Measurements from ENCODE around the gene AMOTL1. TPM values are rescaled to one million over a fixed set of nuclear protein-coding genes. Genes with fewer than 3 reads are reported as not detected.

Gene AMOTL1
- total RNA-seq, 6 experiments from 2014 or later = 7.4 to 43.8 (median 17.3) TPM

GRCh38 chr11:94814272-94814976, 46.3 kb downstream of the AMOTL1 start:
- Histone ChIP-seq H3K9me3 (no peaks in the 10 kb centered on the region), H3K36me3 (peaks cover 0 to 5% (median 0%) of the 10 kb centered on the region in 4 donors), H3K27me3 (no peaks in the 10 kb centered on the region), H3K4me3 (no peak overlapping the region), H3K4me1 (peaks cover 0 to 20% (median 14%) of the 10 kb centered on the region in 4 donors), H3K27ac (peak overlapping the region; percentile 29 to 68 (median 46))
- DNase-seq (no peak), ATAC-seq (peak; percentile 89 to 94 (median 92))
- TF ChIP-seq CTCF (IDR thresholded peaks at IDR 0.05) = no peak
- WGBS (ENCODE audit: insufficient coverage, low coverage, low lambda C conversion rate, missing lambda C conversion rate) = 14% methylated on average over 7 of the region's 7 CpGs
- intact Hi-C loops (cut with DNase I) = no loop called here

- Histone ChIP-seq H3K9me3 (no peaks in the 10 kb centered on the region), H3K4me3 (no peak overlapping the region), H3K4me1 (peaks cover 0 to 20% (median 14%) of the 10 kb centered on the region in 4 donors), H3K27ac (no peak overlapping the region), H3K36me3 (peaks cover 0 to 6% (median 0%) of the 10 kb centered on the region in 4 donors), H3K27me3 (no peaks in the 10 kb centered on the region)
- no peak for DNase-seq
- 93% methylated on average over 4 of the region's 4 CpGs for WGBS (ENCODE audit: insufficient coverage, low coverage, low lambda C conversion rate, missing lambda C conversion rate)
- ATAC-seq = no peak
- intact Hi-C loops (cut with DNase I) = no loop called here
- no peak for TF ChIP-seq POLR2A (IDR thresholded peaks at IDR 0.05)
- TF ChIP-seq CTCF (IDR thresholded peaks at IDR 0.05) = no peak
Observed at GRCh38 chr11:94815705-94816344, 47.7 kb downstream of the AMOTL1 start.

GRCh38 chr11:94820480-94820879, 52.3 kb downstream of the AMOTL1 start:
- TF ChIP-seq POLR2A (IDR thresholded peaks at IDR 0.05) (no peak), CTCF (IDR thresholded peaks at IDR 0.05) (no peak)
- ATAC-seq = no peak
- no peaks in the 10 kb centered on the region for H3K9me3 ChIP-seq
- WGBS (ENCODE audit: insufficient coverage, low coverage, low lambda C conversion rate, missing lambda C conversion rate) = 100% methylated on average over 7 of the region's 7 CpGs
- H3K27ac ChIP-seq = no peak overlapping the region
- H3K27me3 ChIP-seq = no peaks in the 10 kb centered on the region
- intact Hi-C loops (cut with DNase I) = no loop called here
- peaks cover 0 to 4% (median 0%) of the 10 kb centered on the region in 4 donors for H3K4me1 ChIP-seq
- H3K36me3 ChIP-seq = peaks cover 0 to 39% (median 11%) of the 10 kb centered on the region in 4 donors
- no peak overlapping the region for H3K4me3 ChIP-seq
- no peak for DNase-seq

GRCh38 chr11:94821439-94821838, 53.3 kb downstream of the AMOTL1 start:
- ATAC-seq = no peak
- no peak for TF ChIP-seq CTCF (IDR thresholded peaks at IDR 0.05)
- TF ChIP-seq POLR2A (IDR thresholded peaks at IDR 0.05) = no peak
- Histone ChIP-seq H3K4me3 (no peak overlapping the region), H3K36me3 (peaks cover 0 to 39% (median 11%) of the 10 kb centered on the region in 4 donors), H3K27me3 (no peaks in the 10 kb centered on the region), H3K27ac (no peak overlapping the region), H3K4me1 (peaks cover 0 to 4% (median 0%) of the 10 kb centered on the region in 4 donors), H3K9me3 (no peaks in the 10 kb centered on the region)
- no peak for DNase-seq
- intact Hi-C loops (cut with DNase I) = no loop called here
- WGBS (ENCODE audit: insufficient coverage, low coverage, low lambda C conversion rate, missing lambda C conversion rate) = 91% methylated on average over 8 of the region's 14 CpGs

Data from right lobe of liver (tissue), 6 donors.